ENCODE measurements around the gene GARIN5A. TPM values are rescaled to one million over a fixed set of nuclear protein-coding genes. Genes with fewer than 3 reads are reported as not detected.

The GARIN5A gene
- total RNA-seq, 1 experiment from 2014 or later: 0.84 TPM

DNA sequence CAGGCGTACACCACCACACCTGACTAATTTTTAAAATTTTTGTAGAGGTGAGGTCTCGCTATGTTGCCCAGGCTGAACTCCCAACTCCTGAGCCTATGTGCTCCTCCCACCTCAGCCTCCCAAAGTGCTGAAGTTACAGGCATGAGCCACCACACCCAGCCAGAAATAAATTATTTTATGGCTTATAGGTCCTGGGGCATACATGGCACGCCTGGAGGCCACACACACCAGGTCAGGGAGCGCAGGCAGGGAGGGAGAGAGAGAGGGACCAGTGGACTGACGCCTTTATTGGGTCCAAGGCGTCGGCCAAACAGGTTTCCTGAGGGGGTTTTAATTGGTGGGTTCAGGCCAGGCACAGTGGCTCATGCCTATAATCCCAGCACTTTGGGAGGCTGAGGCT is 51.1 kb downstream of the GARIN5A start:
- Histone ChIP-seq H3K9me3 (ENCODE audit: low read depth, low read length, poor library complexity, severe bottlenecking) (no peaks in the 10 kb centered on the region), H3K4me1 (ENCODE audit: insufficient read depth, low read length, poor library complexity, severe bottlenecking) (peaks cover 12% of the 10 kb centered on the region), H3K4me3 (ENCODE audit: low read depth, low read length, poor library complexity, severe bottlenecking) (no peak overlapping the region), H3K27me3 (replicated peaks; ENCODE audit: insufficient read depth, low read depth, low read length, poor library complexity) (no peaks in the 10 kb centered on the region), H3K36me3 (ENCODE audit: insufficient read depth, low read length, poor library complexity, severe bottlenecking) (no peaks in the 10 kb centered on the region), H3K27ac (ENCODE audit: low read depth, low read length, poor library complexity, severe bottlenecking) (no peak overlapping the region)
- intact Hi-C loops (cut with micrococcal nuclease; ENCODE audit: unreplicated experiment): no loop called here
- CTCF ChIA-PET: no interaction called here
- no peak for DNase-seq (ENCODE audit: low spot score)
- BruUV-seq (replicated peaks): no TSS peak
- POLR2A ChIA-PET (ENCODE audit: low non-redundant PET): no interaction called here
- TF ChIP-seq, protein P1, sequence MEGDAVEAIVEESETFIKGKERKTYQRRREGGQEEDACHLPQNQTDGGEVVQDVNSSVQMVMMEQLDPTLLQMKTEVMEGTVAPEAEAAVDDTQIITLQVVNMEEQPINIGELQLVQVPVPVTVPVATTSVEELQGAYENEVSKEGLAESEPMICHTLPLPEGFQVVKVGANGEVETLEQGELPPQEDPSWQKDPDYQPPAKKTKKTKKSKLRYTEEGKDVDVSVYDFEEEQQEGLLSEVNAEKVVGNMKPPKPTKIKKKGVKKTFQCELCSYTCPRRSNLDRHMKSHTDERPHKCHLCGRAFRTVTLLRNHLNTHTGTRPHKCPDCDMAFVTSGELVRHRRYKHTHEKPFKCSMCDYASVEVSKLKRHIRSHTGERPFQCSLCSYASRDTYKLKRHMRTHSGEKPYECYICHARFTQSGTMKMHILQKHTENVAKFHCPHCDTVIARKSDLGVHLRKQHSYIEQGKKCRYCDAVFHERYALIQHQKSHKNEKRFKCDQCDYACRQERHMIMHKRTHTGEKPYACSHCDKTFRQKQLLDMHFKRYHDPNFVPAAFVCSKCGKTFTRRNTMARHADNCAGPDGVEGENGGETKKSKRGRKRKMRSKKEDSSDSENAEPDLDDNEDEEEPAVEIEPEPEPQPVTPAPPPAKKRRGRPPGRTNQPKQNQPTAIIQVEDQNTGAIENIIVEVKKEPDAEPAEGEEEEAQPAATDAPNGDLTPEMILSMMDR (conservative IDR thresholded peaks at IDR 0.05; ENCODE audit: low read depth, low read length): no peak
- no peak for TF ChIP-seq EZH2 (IDR thresholded peaks at IDR 0.05; ENCODE audit: borderline replicate concordance, low read depth, low read length, poor library complexity, severe bottlenecking)

GRCh38 chr19:50423279-50424113 is 53.2 kb downstream of the GARIN5A start:
- no peaks in the 10 kb centered on the region for H3K27me3 ChIP-seq (replicated peaks; ENCODE audit: insufficient read depth, low read depth, low read length, poor library complexity)
- ChIA-PET CTCF (no interaction called here), POLR2A (ENCODE audit: low non-redundant PET) (no interaction called here)
- no peak overlapping the region for H3K4me3 ChIP-seq (ENCODE audit: low read depth, low read length, poor library complexity, severe bottlenecking)
- no peak for DNase-seq (ENCODE audit: low spot score)
- H3K36me3 ChIP-seq (ENCODE audit: insufficient read depth, low read length, poor library complexity, severe bottlenecking): no peaks in the 10 kb centered on the region
- no peak overlapping the region for H3K27ac ChIP-seq (ENCODE audit: low read depth, low read length, poor library complexity, severe bottlenecking)
- TF ChIP-seq, protein P1 (conservative IDR thresholded peaks at IDR 0.05; ENCODE audit: low read depth, low read length): no peak
- TF ChIP-seq EZH2 (IDR thresholded peaks at IDR 0.05; ENCODE audit: borderline replicate concordance, low read depth, low read length, poor library complexity, severe bottlenecking): no peak
- H3K9me3 ChIP-seq (ENCODE audit: low read depth, low read length, poor library complexity, severe bottlenecking): no peaks in the 10 kb centered on the region
- no TSS peak for BruUV-seq (replicated peaks)
- intact Hi-C loops (cut with micrococcal nuclease; ENCODE audit: unreplicated experiment): no loop called here
- peaks cover 10% of the 10 kb centered on the region for H3K4me1 ChIP-seq (ENCODE audit: insufficient read depth, low read length, poor library complexity, severe bottlenecking)

DNA sequence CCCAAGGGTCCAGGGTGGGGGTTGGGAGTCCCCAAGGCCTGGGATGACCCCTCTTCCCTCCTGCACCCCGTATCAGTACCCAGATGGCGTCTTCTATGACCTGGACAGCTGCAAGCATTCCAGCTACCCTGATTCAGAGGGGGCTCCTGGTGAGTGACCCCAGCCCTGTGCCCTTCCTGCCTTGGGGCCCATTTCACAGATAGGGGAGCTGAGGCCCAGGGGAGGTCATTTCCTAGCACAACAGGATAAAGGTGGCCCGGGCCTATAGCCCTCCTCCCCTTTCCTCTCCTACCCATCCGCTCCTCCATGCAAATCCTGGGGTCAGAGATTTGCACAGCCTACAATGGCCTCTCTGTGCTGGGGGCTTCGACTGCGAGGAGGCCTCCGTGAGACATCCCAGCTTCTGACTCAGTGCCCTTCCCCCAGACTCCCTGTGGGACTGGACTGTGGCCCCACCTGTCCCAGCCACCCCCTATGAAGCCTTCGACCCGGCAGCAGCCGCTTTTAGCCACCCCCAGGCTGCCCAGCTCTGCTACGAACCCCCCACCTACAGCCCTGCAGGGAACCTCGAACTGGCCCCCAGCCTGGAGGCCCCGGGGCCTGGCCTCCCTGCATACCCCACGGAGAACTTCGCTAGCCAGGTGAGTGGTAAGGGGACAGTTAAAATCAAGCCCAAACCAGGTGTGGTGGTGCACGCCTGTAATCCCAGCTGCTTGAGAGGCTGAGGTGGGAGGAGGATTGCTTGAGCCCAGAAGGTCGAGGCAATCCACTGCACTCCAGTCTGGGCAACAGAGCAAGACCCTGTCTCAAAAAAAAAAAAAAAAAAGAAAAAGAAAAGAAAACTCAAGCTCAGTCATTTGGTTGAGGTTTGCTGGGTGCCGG is 54.0 kb downstream of the GARIN5A start:
- no peaks in the 10 kb centered on the region for H3K27me3 ChIP-seq (replicated peaks; ENCODE audit: insufficient read depth, low read depth, low read length, poor library complexity)
- intact Hi-C loops (cut with micrococcal nuclease; ENCODE audit: unreplicated experiment): no loop called here
- no TSS peak for BruUV-seq (replicated peaks)
- TF ChIP-seq, protein P1 (conservative IDR thresholded peaks at IDR 0.05; ENCODE audit: low read depth, low read length): no peak
- TF ChIP-seq EZH2 (IDR thresholded peaks at IDR 0.05; ENCODE audit: borderline replicate concordance, low read depth, low read length, poor library complexity, severe bottlenecking): no peak
- H3K4me1 ChIP-seq (ENCODE audit: insufficient read depth, low read length, poor library complexity, severe bottlenecking): peaks cover 1% of the 10 kb centered on the region
- H3K4me3 ChIP-seq (ENCODE audit: low read depth, low read length, poor library complexity, severe bottlenecking): no peak overlapping the region
- ChIA-PET CTCF (no interaction called here), POLR2A (ENCODE audit: low non-redundant PET) (no interaction called here)
- DNase-seq (ENCODE audit: low spot score): no peak
- no peaks in the 10 kb centered on the region for H3K9me3 ChIP-seq (ENCODE audit: low read depth, low read length, poor library complexity, severe bottlenecking)
- no peak overlapping the region for H3K27ac ChIP-seq (ENCODE audit: low read depth, low read length, poor library complexity, severe bottlenecking)
- H3K36me3 ChIP-seq (ENCODE audit: insufficient read depth, low read length, poor library complexity, severe bottlenecking): no peaks in the 10 kb centered on the region
